GM13977 (cell line): ENCODE data around the gene FPR3.

Experiments used
- DNase-seq: peaks from one replicate; pipeline ENCODE4 v3.0.0; 2012; ENCODE audit warnings: low spot score
- CTCF ChIP-seq: IDR thresholded peaks from 2 replicates; pipeline ENCODE4 v1.5.1; 2012; ENCODE audit warnings: mild to moderate bottlenecking, control low read depth; ENCODE audit not compliant: insufficient read depth; ENCODE audit errors: extremely low read depth, missing control alignments
- in situ Hi-C: fragments of 300-500 bp; cut with MboI; formaldehyde crosslinking; loops from one replicate; pipeline ENCODE4 v1.12.0; 2022; ENCODE audit warnings: low sequenced_read_pairs, low pct_unique_long_range_greater_than_20kb, mixed read lengths, inconsistent platforms; ENCODE audit not compliant: unreplicated experiment

The FPR3 gene

GRCh38 chr19:51807111-51807701, 12.2 kb downstream of the FPR3 start:
- no peak for TF ChIP-seq CTCF
- in situ Hi-C loops: no loop called here
- DNase-seq: no peak

GRCh38 chr19:51807925-51808324, 13.0 kb downstream of the FPR3 start:
- DNase-seq: no peak
- in situ Hi-C loops: no loop called here
- TF ChIP-seq CTCF: no peak

DNA sequence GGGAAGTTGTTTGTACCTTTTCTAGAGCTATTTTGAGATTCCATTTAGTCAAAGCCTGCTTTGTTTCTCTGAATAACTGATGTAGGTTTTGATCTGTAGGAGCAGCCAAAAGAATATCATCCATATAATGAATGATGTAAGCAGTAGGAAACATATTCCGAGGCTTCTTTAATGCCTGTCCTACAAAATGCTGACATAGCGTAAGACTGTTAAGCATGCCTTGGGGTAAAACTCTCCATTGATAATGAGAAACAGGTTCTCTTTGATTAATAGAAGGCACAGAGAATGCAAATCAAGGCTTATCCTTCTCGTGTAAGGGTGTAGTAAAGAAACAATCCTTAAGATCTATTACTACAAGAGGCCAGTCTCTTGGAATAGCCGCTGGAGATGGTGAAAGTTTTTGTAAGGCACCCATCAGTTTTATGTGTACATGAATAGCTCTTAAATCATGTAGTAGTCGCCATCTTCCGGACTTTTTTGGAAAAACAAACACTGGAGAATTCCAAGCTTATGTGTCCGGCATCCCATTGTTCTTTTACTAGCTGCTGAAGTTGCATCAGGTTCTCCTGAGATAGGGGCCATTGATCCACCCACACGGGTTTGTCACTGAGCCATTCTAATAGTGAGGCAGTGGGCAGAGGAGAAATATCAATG, 13.5 kb downstream of the FPR3 start:
- no peak for TF ChIP-seq CTCF
- in situ Hi-C loops: no loop called here
- DNase-seq: no peak

DNA sequence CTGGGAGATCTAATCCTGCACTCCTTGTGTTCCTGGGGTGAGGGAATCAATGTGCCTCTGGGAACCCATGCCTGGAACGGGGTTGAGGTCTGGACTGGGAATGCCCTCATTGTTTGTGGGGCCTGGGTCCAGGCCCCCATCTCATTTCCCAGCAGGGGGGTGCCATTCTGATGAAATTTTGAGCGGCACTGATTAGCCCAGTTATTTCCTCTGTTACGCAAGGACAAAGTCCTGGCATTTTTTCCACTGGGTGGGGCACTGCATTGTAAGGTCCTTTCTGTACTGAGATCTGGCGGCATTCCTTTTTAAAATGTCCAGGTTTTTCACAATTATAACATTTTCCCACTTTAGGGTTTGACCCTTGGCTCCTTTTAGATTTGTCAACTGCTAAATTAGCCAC, 14.8 kb downstream of the FPR3 start:
- in situ Hi-C loops: no loop called here
- no peak for TF ChIP-seq CTCF
- DNase-seq: no peak

DNA sequence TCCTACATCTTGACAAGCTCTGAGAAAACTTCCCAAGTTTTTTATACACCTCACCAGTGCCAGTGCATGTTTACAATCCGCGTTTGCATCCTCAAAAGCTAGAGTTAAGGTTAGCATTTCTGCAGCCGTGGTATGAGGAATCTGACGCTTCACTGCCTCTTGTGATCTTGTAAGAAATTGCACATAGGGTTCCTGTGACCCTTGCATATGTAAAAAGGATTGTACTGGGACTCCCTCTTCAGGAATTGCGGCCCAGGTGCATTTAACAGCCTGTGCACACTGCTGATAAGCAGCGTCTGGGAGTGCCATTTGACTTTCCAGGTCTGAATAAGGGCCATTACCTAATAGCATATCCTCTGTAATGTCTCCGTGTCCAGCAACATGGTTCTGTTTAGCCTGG, 15.3 kb downstream of the FPR3 start:
- in situ Hi-C loops: no loop called here
- DNase-seq: no peak
- TF ChIP-seq CTCF: no peak

DNA sequence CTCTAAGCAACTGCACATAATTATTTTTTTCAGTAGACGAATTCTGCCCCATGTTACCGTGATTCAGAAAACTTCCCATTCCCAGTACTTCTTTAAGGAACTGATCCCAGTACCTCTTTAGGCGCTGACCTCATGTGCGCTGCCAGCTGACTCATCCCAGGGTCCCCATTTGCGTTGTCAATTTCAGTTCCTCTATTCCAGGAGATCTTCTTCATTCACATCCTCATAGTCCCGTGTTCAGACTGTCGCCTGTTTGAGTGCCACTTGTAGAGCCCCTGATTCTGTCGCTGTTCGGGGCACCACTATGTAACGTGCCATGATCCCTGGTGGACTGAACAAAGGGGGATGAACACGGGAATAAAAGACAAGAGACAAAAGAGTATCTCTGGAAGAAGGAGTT, 16.4 kb downstream of the FPR3 start:
- DNase-seq: no peak
- in situ Hi-C loops: no loop called here
- no peak for TF ChIP-seq CTCF
